Common myeloid progenitor, CD34-positive (primary cell): Measurements from ENCODE around the gene SLC44A3.

Experiments used
- CTCF ChIA-PET: fragments of 350-600 bp; sonication (Branson Sonifier 250); formaldehyde crosslinking; loops from one replicate; lab custom pipeline; 2021; ENCODE audit warnings: antibody characterized with exemption; lab: Charles Lee
- POLR2A ChIA-PET: fragments of 350-600 bp; sonication (Branson Sonifier 250); formaldehyde crosslinking; loops from one replicate; lab custom pipeline; 2021; ENCODE audit warnings: antibody characterized with exemption; lab: Charles Lee
- DNase-seq, 3 donors: peaks; one replicate each; pipeline versions ENCODE4 v3.0.0 to v3.0.0-alpha.2; 2013
- H3K27ac ChIP-seq, 2 experiments: 1 replicate in 1 of 2; 2 replicates in 1 of 2; pipeline ENCODE4 v1.7.0; 2013; ENCODE audit warnings: inconsistent platforms in 2 of 2, low read length in 2 of 2, mild to moderate bottlenecking in 2 of 2, low read depth in 1 of 2, moderate library complexity in 1 of 2; ENCODE audit not compliant: severe bottlenecking in 2 of 2, insufficient read depth in 1 of 2, poor library complexity in 1 of 2
- H3K27me3 ChIP-seq, 5 experiments: replicated peaks in 2 of 5; 1 replicate in 3 of 5; 2 replicates in 2 of 5; pipeline versions ENCODE4 v1.6.1 to v1.7.0; 2013; ENCODE audit warnings: low read length in 4 of 5, mild to moderate bottlenecking in 2 of 5, moderate library complexity in 2 of 5, inconsistent platforms in 1 of 5; ENCODE audit not compliant: insufficient read depth in 5 of 5, control insufficient read depth in 4 of 5
- H3K36me3 ChIP-seq, 4 experiments: 1 replicate in 2 of 4; 2 replicates in 2 of 4; pipeline versions ENCODE4 v1.6.1 to v1.7.0; 2013; ENCODE audit warnings: low read length in 3 of 4, control low read depth in 1 of 4, mild to moderate bottlenecking in 1 of 4; ENCODE audit not compliant: control insufficient read depth in 4 of 4, insufficient read depth in 4 of 4
- H3K4me1 ChIP-seq, 4 experiments: 1 replicate in 3 of 4; 2 replicates in 1 of 4; pipeline versions ENCODE4 v1.6.1 to v1.7.1; 2013; ENCODE audit warnings: low read length in 3 of 4, mild to moderate bottlenecking in 3 of 4, control low read depth in 1 of 4, inconsistent platforms in 1 of 4, moderate library complexity in 1 of 4; ENCODE audit not compliant: control insufficient read depth in 4 of 4, insufficient read depth in 4 of 4; ENCODE audit errors: control extremely low read depth in 1 of 4
- H3K4me3 ChIP-seq, 7 experiments: 1 replicate in 4 of 7; 2 replicates in 3 of 7; pipeline versions ENCODE4 v1.5.1 to v1.7.0; 2013; ENCODE audit warnings: mild to moderate bottlenecking in 7 of 7, low read length in 6 of 7, moderate library complexity in 6 of 7, inconsistent platforms in 2 of 7, low read depth in 2 of 7, control low read depth in 1 of 7; ENCODE audit not compliant: insufficient read depth in 4 of 7, control insufficient read depth in 1 of 7; ENCODE audit errors: extremely low read depth in 1 of 7
- H3K9me3 ChIP-seq, 5 experiments: 1 replicate in 4 of 5; 2 replicates in 1 of 5; pipeline versions ENCODE4 v1.6.1 to v1.7.1; 2013; ENCODE audit warnings: low read length in 4 of 5, mild to moderate bottlenecking in 2 of 5, inconsistent platforms in 1 of 5, low read depth in 1 of 5, moderate library complexity in 1 of 5; ENCODE audit not compliant: control insufficient read depth in 4 of 5, insufficient read depth in 2 of 5; ENCODE audit errors: control extremely low read depth in 1 of 5
- WGBS: methylation state at CpG from one replicate; pipeline ENCODE4 v1.1.5; 2013; ENCODE audit not compliant: insufficient coverage; 5-methylcytosine and 5-hydroxymethylcytosine counted together

Gene SLC44A3

GRCh38 chr1:94912263-94913184, 92.4 kb downstream of the SLC44A3 start:
- Histone ChIP-seq H3K27ac (no peak overlapping the region), H3K9me3 (no peaks in the 10 kb centered on the region), H3K4me3 (no peak overlapping the region), H3K36me3 (peaks cover 0 to 2% (median 0%) of the 10 kb centered on the region in 4 experiments), H3K4me1 (no peaks in the 10 kb centered on the region), H3K27me3 (no peaks in the 10 kb centered on the region)
- POLR2A ChIA-PET, result no interaction called here
- WGBS, result 87% methylated on average over 6 of the region's 9 CpGs
- DNase-seq, result no peak
- CTCF ChIA-PET, result interaction anchor here (0.8 kb wide), 1 partner anchor 20 kb away, joined by 4 read pairs; no protein-coding TSS in a partner anchor

DNA sequence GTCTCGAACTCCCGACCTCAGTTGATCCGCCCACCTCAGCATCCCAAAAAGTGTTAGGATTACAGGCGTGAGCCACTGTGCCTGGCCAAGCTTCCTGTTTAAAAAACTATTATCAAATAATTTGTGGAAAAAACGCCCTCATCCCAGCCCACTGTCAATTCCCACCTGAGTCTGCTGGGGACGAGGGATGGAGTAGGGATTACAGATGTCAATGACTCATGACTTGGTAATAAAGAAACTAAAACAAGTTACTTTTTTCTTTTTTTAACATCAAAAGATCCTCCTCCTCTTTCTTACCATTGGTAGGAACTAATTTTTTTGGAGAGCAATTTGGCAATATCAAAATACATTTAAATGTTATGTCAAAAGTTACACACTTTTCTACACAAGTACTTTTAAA, 97.1 kb downstream of the SLC44A3 start:
- ChIA-PET CTCF (no interaction called here), POLR2A (no interaction called here)
- Histone ChIP-seq H3K36me3 (no peaks in the 10 kb centered on the region), H3K4me1 (no peaks in the 10 kb centered on the region), H3K9me3 (no peaks in the 10 kb centered on the region), H3K27ac (no peak overlapping the region), H3K27me3 (no peaks in the 10 kb centered on the region), H3K4me3 (no peak overlapping the region)
- WGBS, result no CpG with 5 or more reads among the region's 6 CpGs
- DNase-seq, result no peak

DNA sequence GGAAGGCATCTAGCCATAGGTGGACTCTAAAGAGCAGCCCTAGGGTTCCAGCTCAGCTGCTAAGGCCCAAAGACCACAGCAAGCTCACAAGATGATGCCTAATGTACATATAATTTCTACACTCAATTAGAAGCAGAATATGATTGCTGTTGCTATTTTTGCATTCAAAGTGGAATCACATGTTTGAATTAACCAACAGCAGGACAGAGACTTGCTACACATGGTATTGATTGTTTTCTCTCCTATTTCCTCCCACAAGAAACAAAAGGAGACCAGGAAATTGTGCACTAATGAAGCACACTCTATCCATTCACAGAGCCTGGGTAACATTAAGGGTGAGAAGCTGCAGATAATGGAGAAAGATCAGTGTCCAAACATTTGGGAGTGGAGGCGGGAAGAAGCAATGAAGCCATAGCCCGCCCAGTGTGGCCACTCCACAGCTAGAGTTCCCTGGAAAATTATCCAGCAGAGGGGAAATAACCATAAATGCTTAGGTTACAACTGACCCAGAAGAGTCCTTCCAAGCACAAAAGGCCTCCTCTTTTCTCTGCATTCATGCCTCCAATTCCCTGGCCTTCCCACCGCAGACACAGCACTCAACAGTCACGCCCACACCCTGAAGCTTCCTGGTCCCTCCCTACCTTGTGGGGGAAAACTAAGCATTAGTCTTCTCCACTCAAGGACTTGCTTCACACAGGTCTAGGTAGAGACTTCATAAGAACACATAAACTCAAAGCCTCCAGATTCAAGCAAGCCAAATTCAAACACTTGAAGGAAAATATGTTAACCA, 99.3 kb downstream of the SLC44A3 start:
- no peak overlapping the region for H3K27ac ChIP-seq
- no peaks in the 10 kb centered on the region for H3K36me3 ChIP-seq
- no peaks in the 10 kb centered on the region for H3K9me3 ChIP-seq
- WGBS, result 100% methylated on average over 4 of the region's 4 CpGs
- H3K4me1 ChIP-seq, result peaks cover 0 to 4% (median 0%) of the 10 kb centered on the region in 4 experiments
- H3K4me3 ChIP-seq, result no peak overlapping the region
- H3K27me3 ChIP-seq, result no peaks in the 10 kb centered on the region
- no peak for DNase-seq
- POLR2A ChIA-PET, result no interaction called here
- CTCF ChIA-PET, result interaction anchor here (1.3 to 1.8 kb wide), 3 partner anchors 10 to 65 kb away, joined by 3 to 4 read pairs (median 4); no protein-coding TSS in a partner anchor

- WGBS, result 100% methylated on average over 1 of the region's 3 CpGs
- Histone ChIP-seq H3K4me1 (peaks cover 0 to 5% (median 2%) of the 10 kb centered on the region in 4 experiments), H3K9me3 (no peaks in the 10 kb centered on the region), H3K27me3 (peaks cover 0 to 6% (median 2%) of the 10 kb centered on the region in 5 experiments), H3K4me3 (no peak overlapping the region), H3K36me3 (no peaks in the 10 kb centered on the region), H3K27ac (no peak overlapping the region)
- DNase-seq, result no peak
- ChIA-PET CTCF (interaction anchor here (1.3 to 1.8 kb wide), 4 partner anchors 10 to 122 kb away, joined by 3 to 6 read pairs (median 4); no protein-coding TSS in a partner anchor), POLR2A (interaction anchor here (0.6 kb wide), 1 partner anchor 17 kb away, joined by 3 read pairs; no protein-coding TSS in a partner anchor)
Observed at GRCh38 chr1:94920061-94920460, 99.9 kb downstream of the SLC44A3 start.

GRCh38 chr1:94921977-94922376, 101.8 kb downstream of the SLC44A3 start:
- H3K36me3 ChIP-seq, result no peaks in the 10 kb centered on the region
- H3K4me3 ChIP-seq, result no peak overlapping the region
- CTCF ChIA-PET, result interaction anchor here (1.1 to 1.8 kb wide), 3 partner anchors 26 to 120 kb away, joined by 3 to 6 read pairs (median 4); no protein-coding TSS in a partner anchor
- peaks cover 0 to 23% (median 19%) of the 10 kb centered on the region in 4 experiments for H3K4me1 ChIP-seq
- POLR2A ChIA-PET, result no interaction called here
- no peak overlapping the region for H3K27ac ChIP-seq
- DNase-seq, result no peak
- WGBS, result no CpG with 5 or more reads among the region's 1 CpG
- H3K9me3 ChIP-seq, result no peaks in the 10 kb centered on the region
- peaks cover 0 to 14% (median 4%) of the 10 kb centered on the region in 5 experiments for H3K27me3 ChIP-seq

GRCh38 chr1:94922761-94923331, 102.7 kb downstream of the SLC44A3 start:
- H3K36me3 ChIP-seq, result no peaks in the 10 kb centered on the region
- peaks cover 0 to 30% (median 21%) of the 10 kb centered on the region in 4 experiments for H3K4me1 ChIP-seq
- DNase-seq, result no peak
- ChIA-PET CTCF (interaction anchor here (0.8 to 1.5 kb wide), 3 partner anchors 68 to 118 kb away, joined by 3 to 4 read pairs (median 3); no protein-coding TSS in a partner anchor), POLR2A (no interaction called here)
- no peak overlapping the region for H3K27ac ChIP-seq
- peaks cover 0 to 14% (median 4%) of the 10 kb centered on the region in 5 experiments for H3K27me3 ChIP-seq
- H3K4me3 ChIP-seq, result peak overlapping the region in 2 of 7 experiments; percentile 31 to 35
- 76% methylated on average over 5 of the region's 8 CpGs for WGBS
- H3K9me3 ChIP-seq, result no peaks in the 10 kb centered on the region
